GM23338 (cell line): Measurements from ENCODE around the gene REL. TPM values are rescaled to one million over a fixed set of nuclear protein-coding genes. Genes with fewer than 3 reads are reported as not detected.

ENCODE experiments used
- ATAC-seq: fragments of 200-7000 bp; cut with Tn5 transposase; 3 replicates; pipeline ENCODE4 v1.9.1; 2020
- DNase-seq: peaks from one replicate; pipeline ENCODE4 v3.0.0-alpha.2; 2015; ENCODE audit warnings: low spot score
- H2AFZ ChIP-seq: fragments of 200-600 bp; sonication (generic); 2 replicates; pipeline ENCODE4 v1.8.0; 2016; ENCODE audit warnings: antibody characterized with exemption, mild to moderate bottlenecking, moderate library complexity
- H3F3A ChIP-seq: fragments of 200-600 bp; sonication (generic); replicated peaks from 2 replicates; pipeline ENCODE4 v1.8.0; 2017; ENCODE audit warnings: antibody characterized with exemption, mixed run types, low read depth
- H3K27ac ChIP-seq: fragments of 200-600 bp; sonication (generic); 2 replicates; pipeline ENCODE4 v1.6.1; 2016; ENCODE audit warnings: low read depth
- H3K27me3 ChIP-seq: fragments of 200-600 bp; sonication (generic); 2 replicates; pipeline ENCODE4 v1.8.0; 2016; ENCODE audit warnings: mild to moderate bottlenecking, mixed run types, moderate library complexity; ENCODE audit not compliant: insufficient read depth
- H3K36me3 ChIP-seq: fragments of 200-600 bp; sonication (generic); 2 replicates; pipeline ENCODE4 v1.8.0; 2016; ENCODE audit warnings: mild to moderate bottlenecking; ENCODE audit not compliant: insufficient read depth
- H3K4me1 ChIP-seq: fragments of 200-600 bp; sonication (generic); 2 replicates; pipeline ENCODE4 v1.8.0; 2016; ENCODE audit warnings: mild to moderate bottlenecking, moderate library complexity; ENCODE audit not compliant: insufficient read depth
- H3K4me2 ChIP-seq: fragments of 200-600 bp; sonication (generic); 2 replicates; pipeline ENCODE4 v1.7.1; 2017; ENCODE audit warnings: mixed run types
- H3K4me3 ChIP-seq: fragments of 200-600 bp; sonication (generic); 2 replicates; pipeline ENCODE4 v1.6.1; 2016; ENCODE audit warnings: mixed run types
- H3K79me2 ChIP-seq: fragments of 200-600 bp; sonication (generic); replicated peaks from 2 replicates; pipeline ENCODE4 v1.8.0; 2017; ENCODE audit warnings: mild to moderate bottlenecking; ENCODE audit not compliant: insufficient read depth
- H3K9me2 ChIP-seq: fragments of 200-600 bp; sonication (generic); 2 replicates; pipeline ENCODE4 v1.8.0; 2017; ENCODE audit not compliant: insufficient read depth
- H4K20me1 ChIP-seq: fragments of 200-600 bp; sonication (generic); replicated peaks from 2 replicates; pipeline ENCODE4 v1.8.0; 2017; ENCODE audit warnings: mild to moderate bottlenecking; ENCODE audit not compliant: insufficient read depth
- H3K27ac Mint-ChIP-seq: 2 replicates; pipeline ENCODE4 v1.8.0; 2020; ENCODE audit warnings: inconsistent platforms, mild to moderate bottlenecking, moderate library complexity, mixed read lengths
- H3K27me3 Mint-ChIP-seq: 3 replicates; pipeline ENCODE4 v1.8.0; 2022; ENCODE audit warnings: low read depth, mild to moderate bottlenecking, moderate library complexity, mixed read lengths, inconsistent platforms; ENCODE audit not compliant: insufficient read depth, poor library complexity
- H3K36me3 Mint-ChIP-seq: 3 replicates; pipeline ENCODE4 v1.8.0; 2021; ENCODE audit warnings: low read depth, mild to moderate bottlenecking, inconsistent platforms, moderate library complexity, mixed read lengths
- H3K4me1 Mint-ChIP-seq: 3 replicates; pipeline ENCODE4 v1.8.0; 2020; ENCODE audit warnings: mild to moderate bottlenecking, inconsistent platforms, mixed read lengths
- H3K4me3 Mint-ChIP-seq: 3 replicates; pipeline ENCODE4 v1.8.0; 2021; ENCODE audit warnings: moderate library complexity, mild to moderate bottlenecking, inconsistent platforms, mixed read lengths
- H3K9me3 Mint-ChIP-seq: 3 replicates; pipeline ENCODE4 v1.8.0; 2020; ENCODE audit warnings: moderate library complexity, mild to moderate bottlenecking, inconsistent platforms, mixed read lengths
- CTCF ChIP-seq, 2 experiments: fragments of 200-600 bp in 1 of 2; sonication (generic) in 1 of 2; conservative IDR thresholded peaks; 2 replicates each; pipeline versions ENCODE4 v1.5.1 to v1.6.1; 2016 to 2017; ENCODE audit warnings: antibody characterized with exemption in 2 of 2, low read depth in 2 of 2, mild to moderate bottlenecking in 2 of 2, moderate library complexity in 1 of 2
- POLR2AphosphoS5 ChIP-seq: IDR thresholded peaks from 2 replicates; pipeline ENCODE4 v1.6.1; 2016; ENCODE audit warnings: antibody characterized with exemption, low read depth
- STAT1 ChIP-seq: IDR thresholded peaks from one replicate; pipeline ENCODE4 v1.6.1; 2016; ENCODE audit warnings: antibody characterized with exemption; ENCODE audit not compliant: unreplicated experiment
- ZNF114 ChIP-seq: fragments of 250-450 bp; sonication (Bioruptor Pico); IDR thresholded peaks from 2 replicates; pipeline ENCODE4 v1.5.0; 2020; ENCODE audit warnings: mild to moderate bottlenecking, moderate library complexity
- ZNF462 ChIP-seq: fragments of 250-450 bp; sonication (Bioruptor Pico); IDR thresholded peaks from 2 replicates; pipeline ENCODE4 v1.5.0; 2020; ENCODE audit warnings: mild to moderate bottlenecking, moderate library complexity
- polyA plus RNA-seq: library from polyadenylated mRNA; unstranded; fragments of >200 nt; fragmentation: Nextera tagmentation; extraction: Ambion mirVana; gene quantifications from 2 replicates; pipeline ENCODE4 v1.2.1, GENCODE V29; 2016
- total RNA-seq: library from RNA; depleted of rRNA; stranded (reverse); fragments of >200 nt; shearing (Covaris generic); gene quantifications from 2 replicates; pipeline ENCODE4 v1.2.3, GENCODE V29; 2014
- TF ChIP-seq, protein P1 (sequence below): IDR thresholded peaks from 2 replicates; pipeline ENCODE4 v1.6.1; 2016; ENCODE audit warnings: antibody characterized with exemption

REL gene
- total and polyA plus RNA-seq, 2 experiments from 2014 or later, result 4.1 to 8.0 TPM

DNA sequence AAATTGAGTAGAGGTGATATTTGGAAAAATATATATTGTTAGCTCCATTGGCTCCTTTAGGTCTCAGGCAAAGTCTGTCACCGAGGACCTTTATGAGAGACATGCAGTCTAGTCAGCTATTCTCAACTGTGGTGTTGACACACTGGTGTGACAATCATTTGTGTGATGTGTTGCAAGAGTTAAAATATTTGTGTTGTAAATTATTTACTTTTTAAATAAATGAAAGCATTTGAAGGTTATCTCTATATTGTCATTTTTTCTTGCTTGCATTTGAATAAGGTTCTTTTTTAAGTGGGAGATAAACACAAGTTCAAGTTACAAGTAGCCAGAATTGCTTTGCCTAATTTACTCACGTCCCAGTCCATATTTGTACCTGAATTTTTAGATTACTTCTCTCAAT is 4.3 kb downstream of the REL start:
- Histone ChIP-seq H3K36me3 (no peaks in the 10 kb centered on the region), H2AFZ (no peak overlapping the region), H3K4me2 (peak overlapping the region; percentile 9; the same call in 1 of the 2 replicates), H3K4me3 (no peak overlapping the region), H3F3A (no peaks in the 10 kb centered on the region), H4K20me1 (no peaks in the 10 kb centered on the region; the same call in 1 of the 2 replicates), H3K27ac (no peak overlapping the region), H3K4me1 (peaks cover 24% of the 10 kb centered on the region), H3K27me3 (peaks cover 23% of the 10 kb centered on the region), H3K79me2 (peaks cover 5% of the 10 kb centered on the region; the same call in 1 of the 2 replicates), H3K9me2 (no peaks in the 10 kb centered on the region)
- H3K4me3 Mint-ChIP-seq, result no peak overlapping the region
- H3K4me1 Mint-ChIP-seq, result peaks cover 22% of the 10 kb centered on the region
- no peak for DNase-seq
- H3K9me3 Mint-ChIP-seq, result no peaks in the 10 kb centered on the region
- no peak for TF ChIP-seq STAT1
- TF ChIP-seq ZNF114 (CRISPR knock-in tag), result no peak
- TF ChIP-seq CTCF (conservative IDR thresholded peaks at IDR 0.05; ENCODE audit: low read depth in 2 of 2), result no peak
- no peak for TF ChIP-seq POLR2AphosphoS5
- no peak for TF ChIP-seq ZNF462 (CRISPR knock-in tag)
- TF ChIP-seq, protein P1, sequence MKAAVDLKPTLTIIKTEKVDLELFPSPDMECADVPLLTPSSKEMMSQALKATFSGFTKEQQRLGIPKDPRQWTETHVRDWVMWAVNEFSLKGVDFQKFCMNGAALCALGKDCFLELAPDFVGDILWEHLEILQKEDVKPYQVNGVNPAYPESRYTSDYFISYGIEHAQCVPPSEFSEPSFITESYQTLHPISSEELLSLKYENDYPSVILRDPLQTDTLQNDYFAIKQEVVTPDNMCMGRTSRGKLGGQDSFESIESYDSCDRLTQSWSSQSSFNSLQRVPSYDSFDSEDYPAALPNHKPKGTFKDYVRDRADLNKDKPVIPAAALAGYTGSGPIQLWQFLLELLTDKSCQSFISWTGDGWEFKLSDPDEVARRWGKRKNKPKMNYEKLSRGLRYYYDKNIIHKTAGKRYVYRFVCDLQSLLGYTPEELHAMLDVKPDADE, result no peak
- ATAC-seq, result no peak
- peaks cover 9% of the 10 kb centered on the region for H3K27me3 Mint-ChIP-seq
- no peak overlapping the region for H3K27ac Mint-ChIP-seq
- H3K36me3 Mint-ChIP-seq, result no peaks in the 10 kb centered on the region
